CD14-positive monocyte (primary cell): ENCODE measurements around the gene ITIH3. TPM values are rescaled to one million over a fixed set of nuclear protein-coding genes. Genes with fewer than 3 reads are reported as not detected.
A peak's percentile ranks its signal among the peaks of the same experiment; 100 is the strongest.

Experiments used
- DNase-seq, 3 donors: peaks; one replicate each; pipeline ENCODE4 v3.0.0-alpha.2; 2011 to 2022
- H2AFZ ChIP-seq: 2 replicates; pipeline ENCODE4 v1.6.0; 2012; ENCODE audit warnings: mild to moderate bottlenecking, low read depth, low read length, inconsistent platforms; ENCODE audit not compliant: insufficient read depth, poor library complexity, severe bottlenecking
- H3K27ac ChIP-seq, 2 donors: 1 replicate in 1 of 2; 2 replicates in 1 of 2; pipeline ENCODE4 v1.5.1; 2012 to 2013; ENCODE audit warnings: low read length in 2 of 2, control low read depth in 1 of 2, inconsistent platforms in 1 of 2, low read depth in 1 of 2, mild to moderate bottlenecking in 1 of 2
- H3K27me3 ChIP-seq, 2 donors: one replicate each; pipeline versions ENCODE4 v1.6.0 to v1.6.1; 2011 to 2013; ENCODE audit warnings: low read length in 2 of 2; ENCODE audit not compliant: control insufficient read depth in 2 of 2, insufficient read depth in 2 of 2
- H3K36me3 ChIP-seq, 2 donors: replicated peaks in 1 of 2; 1 replicate in 1 of 2; 2 replicates in 1 of 2; pipeline versions ENCODE4 v1.5.1 to v1.6.1; 2012 to 2013; ENCODE audit warnings: low read length in 2 of 2, control low read depth in 1 of 2, inconsistent platforms in 1 of 2, mild to moderate bottlenecking in 1 of 2; ENCODE audit not compliant: insufficient read depth in 2 of 2, control insufficient read depth in 1 of 2
- H3K4me1 ChIP-seq, 2 donors: 1 replicate in 1 of 2; 2 replicates in 1 of 2; pipeline versions ENCODE4 v1.5.1 to v1.6.1; 2012 to 2013; ENCODE audit warnings: low read length in 2 of 2, control low read depth in 1 of 2, inconsistent platforms in 1 of 2, mild to moderate bottlenecking in 1 of 2, moderate library complexity in 1 of 2; ENCODE audit not compliant: insufficient read depth in 2 of 2, control insufficient read depth in 1 of 2
- H3K4me2 ChIP-seq: replicated peaks from 2 replicates; pipeline ENCODE3; 2012; ENCODE audit warnings: low read length, moderate library complexity, mild to moderate bottlenecking; ENCODE audit not compliant: poor library complexity, severe bottlenecking; ENCODE audit errors: extremely low read depth
- H3K4me3 ChIP-seq, 3 experiments: fragments of 200-600 bp in 1 of 3; sonication (generic) in 1 of 3; replicated peaks in 1 of 3; 1 replicate in 2 of 3; 2 replicates in 1 of 3; pipeline ENCODE4 v1.5.1; 2011 to 2013; ENCODE audit warnings: low read length in 3 of 3, mild to moderate bottlenecking in 3 of 3, control low read depth in 2 of 3, low read depth in 2 of 3, inconsistent platforms in 1 of 3, moderate library complexity in 1 of 3
- H3K79me2 ChIP-seq: 2 replicates; pipeline ENCODE4 v1.6.0; 2012; ENCODE audit warnings: mild to moderate bottlenecking, control low read depth, inconsistent platforms, low read length, moderate library complexity; ENCODE audit not compliant: insufficient read depth
- H3K9ac ChIP-seq: 2 replicates; pipeline ENCODE4 v1.6.0; 2017; ENCODE audit warnings: low read length, mild to moderate bottlenecking; ENCODE audit not compliant: insufficient read depth, poor library complexity, severe bottlenecking
- H3K9me3 ChIP-seq, 2 donors: replicated peaks in 1 of 2; 1 replicate in 1 of 2; 2 replicates in 1 of 2; pipeline versions ENCODE4 v1.5.1 to v1.6.1; 2012 to 2013; ENCODE audit warnings: low read length in 2 of 2, control low read depth in 1 of 2; ENCODE audit not compliant: control insufficient read depth in 1 of 2, insufficient read depth in 1 of 2
- H4K20me1 ChIP-seq: 2 replicates; pipeline ENCODE4 v1.6.0; 2012; ENCODE audit warnings: mild to moderate bottlenecking, low read length, control low read depth, moderate library complexity; ENCODE audit not compliant: insufficient read depth
- H3K27ac Mint-ChIP-seq, 7 donors: one replicate each; pipeline ENCODE4 v1.8.0; 2020; ENCODE audit warnings: mild to moderate bottlenecking in 7 of 7, mixed read lengths in 7 of 7, moderate library complexity in 6 of 7, inconsistent platforms in 2 of 7
- H3K27me3 Mint-ChIP-seq, 3 donors: one replicate each; pipeline ENCODE4 v1.8.0; 2021 to 2022; ENCODE audit warnings: low read depth in 3 of 3, mild to moderate bottlenecking in 3 of 3, mixed read lengths in 3 of 3, moderate library complexity in 3 of 3, inconsistent platforms in 1 of 3
- H3K36me3 Mint-ChIP-seq, 2 donors: one replicate each; pipeline ENCODE4 v1.8.0; 2020; ENCODE audit warnings: mixed read lengths in 2 of 2, inconsistent platforms in 1 of 2, mild to moderate bottlenecking in 1 of 2
- H3K4me1 Mint-ChIP-seq: one replicate; pipeline ENCODE4 v1.8.0; 2020; ENCODE audit warnings: mild to moderate bottlenecking, mixed read lengths
- H3K4me3 Mint-ChIP-seq, 2 donors: one replicate each; pipeline ENCODE4 v1.8.0; 2020; ENCODE audit warnings: mild to moderate bottlenecking in 2 of 2, mixed read lengths in 2 of 2, moderate library complexity in 1 of 2
- H3K9me3 Mint-ChIP-seq, 7 donors: one replicate each; pipeline ENCODE4 v1.8.0; 2020 to 2022; ENCODE audit warnings: mixed read lengths in 7 of 7, mild to moderate bottlenecking in 6 of 7, moderate library complexity in 6 of 7, inconsistent platforms in 2 of 7
- CTCF ChIP-seq: fragments of 200-600 bp; IDR thresholded peaks from one replicate; pipeline ENCODE4 v1.8.0; 2022; ENCODE audit warnings: antibody characterized with exemption, mild to moderate bottlenecking
- WGBS: methylation state at CpG from one replicate; pipeline ENCODE4 v1.1.5; 2013; ENCODE audit warnings: missing lambda C conversion rate; ENCODE audit not compliant: insufficient coverage; 5-methylcytosine and 5-hydroxymethylcytosine counted together
- intact Hi-C, 2 donors: fragments of 100-400 bp; cut with micrococcal nuclease; formaldehyde crosslinking; loops; one replicate each; pipeline versions ENCODE4 v1.15.0 to v1.15.1; 2023
- polyA plus RNA-seq, 3 donors: library from polyadenylated mRNA; depleted of rRNA in 1 of 3; unstranded in 2 of 3; stranded (reverse) in 1 of 3; fragments of 300-500 nt in 2 of 3; fragments of >200 nt in 1 of 3; fragmentation: Illumina TruSeq in 2 of 3; gene quantifications; 1 replicate in 2 of 3; 2 replicates in 1 of 3; pipeline ENCODE4 v1.2.3, GENCODE V29; 2012 to 2021

Gene ITIH3
- polyA plus RNA-seq, 3 donors: 0.07 TPM; not detected in 2

GRCh38 chr3:52810923-52811322, 16.3 kb downstream of the ITIH3 start:
- no peaks in the 10 kb centered on the region for H3K36me3 Mint-ChIP-seq
- no peaks in the 10 kb centered on the region for H3K79me2 ChIP-seq
- no peak overlapping the region for H3K4me3 Mint-ChIP-seq
- H3K4me3 ChIP-seq: no peak overlapping the region
- no peaks in the 10 kb centered on the region for H3K9me3 ChIP-seq
- no peaks in the 10 kb centered on the region for H3K36me3 ChIP-seq
- H2AFZ ChIP-seq: no peak overlapping the region
- H3K4me1 Mint-ChIP-seq: peaks cover 5% of the 10 kb centered on the region
- no peaks in the 10 kb centered on the region for H3K4me1 ChIP-seq
- TF ChIP-seq CTCF: no peak
- no peak overlapping the region for H3K27ac ChIP-seq
- no peaks in the 10 kb centered on the region for H3K27me3 ChIP-seq
- H3K27ac Mint-ChIP-seq: peak overlapping the region in 1 of 7 donors; percentile 60
- intact Hi-C loops: no loop called here
- no peak overlapping the region for H3K4me2 ChIP-seq
- peaks cover 0 to 7% (median 2%) of the 10 kb centered on the region in 3 donors for H3K27me3 Mint-ChIP-seq
- no peaks in the 10 kb centered on the region for H4K20me1 ChIP-seq
- H3K9ac ChIP-seq: no peak overlapping the region
- DNase-seq: no peak
- H3K9me3 Mint-ChIP-seq: no peaks in the 10 kb centered on the region
- 85% methylated on average over 6 of the region's 11 CpGs for WGBS

DNA sequence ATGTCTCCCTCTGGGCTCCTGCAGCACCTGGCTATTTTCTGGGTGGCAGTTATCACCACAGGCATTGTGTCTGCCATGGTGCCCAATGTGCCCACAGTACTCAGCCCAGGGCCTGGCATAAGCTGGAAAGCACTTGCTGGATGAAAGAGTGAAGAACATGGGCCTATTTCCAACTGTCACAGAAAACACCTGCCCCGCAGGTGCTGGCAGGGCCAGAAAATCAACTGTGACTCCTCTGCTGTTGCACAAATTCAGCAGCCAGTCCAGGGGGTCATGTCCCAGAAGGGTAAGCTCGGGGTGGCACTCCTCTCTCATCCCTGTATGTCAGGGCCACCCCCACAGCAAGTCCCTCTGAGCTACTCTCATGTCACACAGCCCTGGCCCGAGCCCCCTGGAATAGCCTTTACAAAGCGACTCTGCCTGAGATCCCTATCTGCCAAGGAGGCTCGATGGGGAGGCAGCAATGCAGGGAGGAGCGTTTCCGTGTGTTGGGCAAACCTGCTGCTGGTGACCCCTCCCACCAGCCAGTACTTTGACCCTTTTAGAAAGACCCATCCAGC, 16.9 kb downstream of the ITIH3 start:
- Histone ChIP-seq H3K4me2 (no peak overlapping the region), H3K27ac (no peak overlapping the region), H3K27me3 (no peaks in the 10 kb centered on the region), H3K36me3 (no peaks in the 10 kb centered on the region), H3K9ac (no peak overlapping the region), H3K4me3 (no peak overlapping the region), H3K79me2 (no peaks in the 10 kb centered on the region), H3K4me1 (no peaks in the 10 kb centered on the region), H4K20me1 (no peaks in the 10 kb centered on the region), H2AFZ (no peak overlapping the region), H3K9me3 (no peaks in the 10 kb centered on the region)
- no peak for TF ChIP-seq CTCF
- H3K36me3 Mint-ChIP-seq: no peaks in the 10 kb centered on the region
- no peak overlapping the region for H3K4me3 Mint-ChIP-seq
- H3K9me3 Mint-ChIP-seq: no peaks in the 10 kb centered on the region
- WGBS: 93% methylated on average over 5 of the region's 7 CpGs
- DNase-seq: no peak
- peaks cover 0 to 7% (median 2%) of the 10 kb centered on the region in 3 donors for H3K27me3 Mint-ChIP-seq
- intact Hi-C loops: no loop called here
- H3K27ac Mint-ChIP-seq: no peak overlapping the region
- peaks cover 5% of the 10 kb centered on the region for H3K4me1 Mint-ChIP-seq
